HCT116 (cell line): ENCODE measurements around the gene HEBP1.

Experiments used
- CEBPB ChIP-seq: IDR thresholded peaks from 2 replicates; pipeline ENCODE4 v1.6.1; 2012; ENCODE audit warnings: low read depth
- EGR1 ChIP-seq: IDR thresholded peaks from 2 replicates; pipeline ENCODE4 v1.6.1; 2012; ENCODE audit warnings: low read depth
- EZH2 ChIP-seq: fragments of 200-600 bp; sonication (generic); IDR thresholded peaks from 2 replicates; pipeline ENCODE4 v1.6.1; 2017; ENCODE audit warnings: antibody characterized with exemption, mixed run types
- POLR2A ChIP-seq: IDR thresholded peaks from 2 replicates; pipeline ENCODE4 v1.7.0; 2011; ENCODE audit warnings: borderline replicate concordance; ENCODE audit not compliant: insufficient read depth, insufficient read length; ENCODE audit errors: extremely low read depth
- POLR2AphosphoS5 ChIP-seq: IDR thresholded peaks from 2 replicates; pipeline ENCODE4 v1.6.1; 2011; ENCODE audit warnings: mild to moderate bottlenecking, low read depth, low read length, moderate library complexity
- SIN3A ChIP-seq: IDR thresholded peaks from 2 replicates; pipeline ENCODE4 v1.6.1; 2012; ENCODE audit warnings: low read depth
- SP1 ChIP-seq: IDR thresholded peaks from 2 replicates; pipeline ENCODE4 v1.6.1; 2012; ENCODE audit warnings: low read depth
- TCF7L2 ChIP-seq: IDR thresholded peaks from 2 replicates; pipeline ENCODE4 v1.7.0; 2011; ENCODE audit warnings: borderline replicate concordance, inconsistent platforms; ENCODE audit not compliant: insufficient read depth, insufficient read length; ENCODE audit errors: extremely low read depth
- ZNF274 ChIP-seq: fragments of 200-500 bp; sonication (Bioruptor generic); IDR thresholded peaks from 2 replicates; pipeline ENCODE4 v1.6.1; 2014; ENCODE audit warnings: mild to moderate bottlenecking, low read depth, low read length, inconsistent platforms
- TF ChIP-seq, protein P1 (sequence below): IDR thresholded peaks from 2 replicates; pipeline ENCODE4 v1.6.1; 2011; ENCODE audit warnings: mild to moderate bottlenecking, low read length, moderate library complexity; ENCODE audit not compliant: insufficient replicate concordance; ENCODE audit errors: extremely low read depth
- TF ChIP-seq, protein P2 (sequence below): IDR thresholded peaks from 2 replicates; pipeline ENCODE4 v1.6.1; 2012
- TF ChIP-seq, protein P3 (sequence below), 3 experiments: fragments of 200-600 bp in 1 of 3; sonication (generic) in 1 of 3; IDR thresholded peaks in 2 of 3; conservative IDR thresholded peaks in 1 of 3; 2 replicates each; pipeline ENCODE4 v1.5.1; 2012 to 2017; ENCODE audit warnings: low read depth in 2 of 3, low read length in 2 of 3, antibody characterized with exemption in 1 of 3, borderline replicate concordance in 1 of 3, control low read depth in 1 of 3, mild to moderate bottlenecking in 1 of 3, mixed read lengths in 1 of 3, mixed run types in 1 of 3, moderate library complexity in 1 of 3; ENCODE audit not compliant: insufficient read depth in 1 of 3
- TF ChIP-seq, protein P4 (sequence below): IDR thresholded peaks from 2 replicates; pipeline ENCODE4 v1.6.1; 2012

DNA sequence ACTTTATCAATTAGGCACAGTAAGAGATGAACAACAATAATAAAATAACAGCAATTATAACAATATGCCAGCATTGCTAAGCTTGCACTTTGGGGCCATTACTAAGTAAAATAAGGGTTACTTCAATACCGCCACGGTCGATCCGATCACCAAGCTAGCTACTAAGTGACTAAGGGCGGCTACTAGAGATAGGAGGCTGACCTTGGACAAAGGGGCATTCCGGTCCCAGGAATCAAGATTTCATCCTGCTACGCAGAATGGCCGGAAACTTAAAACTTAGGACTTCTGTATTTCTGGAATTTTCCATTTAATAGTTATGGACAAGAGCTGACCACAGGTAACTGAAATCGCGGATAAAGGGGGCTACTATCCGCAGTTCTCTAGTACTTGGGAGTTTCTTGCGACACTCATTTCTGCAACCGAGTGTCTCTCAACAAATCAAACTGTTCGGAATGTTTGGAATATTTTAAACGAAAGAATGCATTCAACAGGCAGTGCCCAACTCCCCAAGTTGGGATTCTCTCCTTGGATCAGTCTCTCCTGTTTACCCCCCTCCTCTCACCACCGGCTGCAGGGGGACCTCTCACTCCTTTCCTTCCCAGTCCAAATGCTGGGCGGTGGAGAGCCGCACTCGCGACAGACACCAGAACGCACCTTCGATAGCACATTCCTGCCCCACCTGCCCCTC is 650 bp downstream of the HEBP1 start:
- TF ChIP-seq EZH2 (no peak), POLR2A (no peak), ZNF274 (no peak), SP1 (no peak), EGR1 (no peak), SIN3A (no peak), POLR2AphosphoS5 (no peak), CEBPB (no peak), TCF7L2 (no peak)
- TF ChIP-seq, protein P1, sequence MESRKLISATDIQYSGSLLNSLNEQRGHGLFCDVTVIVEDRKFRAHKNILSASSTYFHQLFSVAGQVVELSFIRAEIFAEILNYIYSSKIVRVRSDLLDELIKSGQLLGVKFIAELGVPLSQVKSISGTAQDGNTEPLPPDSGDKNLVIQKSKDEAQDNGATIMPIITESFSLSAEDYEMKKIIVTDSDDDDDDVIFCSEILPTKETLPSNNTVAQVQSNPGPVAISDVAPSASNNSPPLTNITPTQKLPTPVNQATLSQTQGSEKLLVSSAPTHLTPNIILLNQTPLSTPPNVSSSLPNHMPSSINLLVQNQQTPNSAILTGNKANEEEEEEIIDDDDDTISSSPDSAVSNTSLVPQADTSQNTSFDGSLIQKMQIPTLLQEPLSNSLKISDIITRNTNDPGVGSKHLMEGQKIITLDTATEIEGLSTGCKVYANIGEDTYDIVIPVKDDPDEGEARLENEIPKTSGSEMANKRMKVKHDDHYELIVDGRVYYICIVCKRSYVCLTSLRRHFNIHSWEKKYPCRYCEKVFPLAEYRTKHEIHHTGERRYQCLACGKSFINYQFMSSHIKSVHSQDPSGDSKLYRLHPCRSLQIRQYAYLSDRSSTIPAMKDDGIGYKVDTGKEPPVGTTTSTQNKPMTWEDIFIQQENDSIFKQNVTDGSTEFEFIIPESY = no peak
- TF ChIP-seq, protein P2, sequence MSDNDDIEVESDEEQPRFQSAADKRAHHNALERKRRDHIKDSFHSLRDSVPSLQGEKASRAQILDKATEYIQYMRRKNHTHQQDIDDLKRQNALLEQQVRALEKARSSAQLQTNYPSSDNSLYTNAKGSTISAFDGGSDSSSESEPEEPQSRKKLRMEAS = no peak
- TF ChIP-seq, protein P3, sequence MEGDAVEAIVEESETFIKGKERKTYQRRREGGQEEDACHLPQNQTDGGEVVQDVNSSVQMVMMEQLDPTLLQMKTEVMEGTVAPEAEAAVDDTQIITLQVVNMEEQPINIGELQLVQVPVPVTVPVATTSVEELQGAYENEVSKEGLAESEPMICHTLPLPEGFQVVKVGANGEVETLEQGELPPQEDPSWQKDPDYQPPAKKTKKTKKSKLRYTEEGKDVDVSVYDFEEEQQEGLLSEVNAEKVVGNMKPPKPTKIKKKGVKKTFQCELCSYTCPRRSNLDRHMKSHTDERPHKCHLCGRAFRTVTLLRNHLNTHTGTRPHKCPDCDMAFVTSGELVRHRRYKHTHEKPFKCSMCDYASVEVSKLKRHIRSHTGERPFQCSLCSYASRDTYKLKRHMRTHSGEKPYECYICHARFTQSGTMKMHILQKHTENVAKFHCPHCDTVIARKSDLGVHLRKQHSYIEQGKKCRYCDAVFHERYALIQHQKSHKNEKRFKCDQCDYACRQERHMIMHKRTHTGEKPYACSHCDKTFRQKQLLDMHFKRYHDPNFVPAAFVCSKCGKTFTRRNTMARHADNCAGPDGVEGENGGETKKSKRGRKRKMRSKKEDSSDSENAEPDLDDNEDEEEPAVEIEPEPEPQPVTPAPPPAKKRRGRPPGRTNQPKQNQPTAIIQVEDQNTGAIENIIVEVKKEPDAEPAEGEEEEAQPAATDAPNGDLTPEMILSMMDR (IDR thresholded peaks at IDR 0.05 in 2 of 3, conservative IDR thresholded peaks at IDR 0.05 in 1 of 3; ENCODE audit: borderline replicate concordance in 1 of 3, insufficient read depth in 1 of 3, low read depth in 2 of 3, low read length in 2 of 3) = no peak
- TF ChIP-seq, protein P4, sequence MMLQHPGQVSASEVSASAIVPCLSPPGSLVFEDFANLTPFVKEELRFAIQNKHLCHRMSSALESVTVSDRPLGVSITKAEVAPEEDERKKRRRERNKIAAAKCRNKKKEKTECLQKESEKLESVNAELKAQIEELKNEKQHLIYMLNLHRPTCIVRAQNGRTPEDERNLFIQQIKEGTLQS = no peak
